ENCODE measurements around the gene MBD3L1. TPM values are rescaled to one million over a fixed set of nuclear protein-coding genes. Genes with fewer than 3 reads are reported as not detected.

Gene MBD3L1
- total and polyA plus RNA-seq, 2 of the 4 experiments (the other 2 are of a cell fraction), result not detected

DNA sequence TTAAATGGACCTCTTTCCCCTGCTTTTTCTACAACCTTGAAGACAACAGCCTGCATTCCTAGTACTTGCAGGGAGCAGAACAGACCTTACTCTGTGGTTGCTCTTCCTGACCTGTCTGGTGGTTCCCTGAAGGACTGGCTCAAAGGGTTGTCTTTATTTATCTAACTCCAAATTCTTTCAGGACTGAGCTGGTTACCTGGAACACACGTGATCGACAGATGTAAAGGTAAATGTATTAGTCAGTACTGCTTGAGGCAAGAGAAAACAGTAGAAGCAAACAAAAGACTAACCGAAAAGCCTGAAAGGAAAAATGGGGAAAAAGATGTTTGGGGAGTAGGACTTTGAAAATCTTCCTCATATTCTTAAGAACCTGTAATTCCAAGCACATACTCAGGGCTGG, 18.0 kb upstream of the MBD3L1 start:
- no peak overlapping the region for H2AK5ac ChIP-seq (ENCODE audit: low read depth, low read length)
- H2BK15ac ChIP-seq (ENCODE audit: low read depth, low read length), result no peak overlapping the region
- no peak overlapping the region for H3K27ac ChIP-seq (ENCODE audit: insufficient read depth, low read length)
- H4K91ac ChIP-seq (ENCODE audit: insufficient read depth, low read depth, low read length), result no peak overlapping the region
- TF ChIP-seq MAFK (IDR thresholded peaks at IDR 0.05; ENCODE audit: low read depth, low read length), result no peak
- no peak overlapping the region for H3K4ac ChIP-seq (ENCODE audit: low read depth, low read length)
- no peak overlapping the region for H2AFZ ChIP-seq (replicated peaks; ENCODE audit: low read length, poor library complexity)
- DNase-seq, result no peak
- H4K20me1 ChIP-seq (ENCODE audit: insufficient read depth, low read length), result no peaks in the 10 kb centered on the region
- no peak overlapping the region for H3K14ac ChIP-seq (replicated peaks; ENCODE audit: low read depth, low read length)
- no peak overlapping the region for H3K18ac ChIP-seq (ENCODE audit: low read depth, low read length)
- peaks cover 57% of the 10 kb centered on the region for H3K9me3 ChIP-seq (ENCODE audit: control insufficient read depth, insufficient read depth, low read length)
- H2BK20ac ChIP-seq (ENCODE audit: low read depth, low read length), result no peak overlapping the region
- no peak overlapping the region for H2AK9ac ChIP-seq (replicated peaks; ENCODE audit: low read depth, low read length, poor library complexity)
- intact Hi-C loops (cut with micrococcal nuclease) (no loop called here), dilution Hi-C loops (cut with HindIII; ENCODE audit: low sequenced_read_pairs, unreplicated experiment) (no loop called here), in situ Hi-C loops (cut with MboI; ENCODE audit: low sequenced_read_pairs) (no loop called here)
- no peak overlapping the region for H3K23ac ChIP-seq (ENCODE audit: low read depth, low read length)
- no CpG with 5 or more reads among the region's 3 CpGs for WGBS, 2 experiments (ENCODE audit: extremely low coverage in 2 of 2, insufficient read length in 1 of 2)
- no peak overlapping the region for H2BK5ac ChIP-seq (ENCODE audit: low read depth, low read length, poor library complexity, severe bottlenecking)
- no peak overlapping the region for H3K4me3 ChIP-seq (ENCODE audit: insufficient read depth, low read depth, low read length)
- H3K4me1 ChIP-seq (ENCODE audit: control insufficient read depth, insufficient read depth, low read length), result no peaks in the 10 kb centered on the region
- H3K4me2 ChIP-seq (ENCODE audit: low read depth, low read length), result no peak overlapping the region
- no TSS peak for BruUV-seq (replicated peaks)
- CTCF ChIA-PET, result no interaction called here
- H2BK120ac ChIP-seq (ENCODE audit: low read depth, low read length), result no peak overlapping the region
- H3K9ac ChIP-seq (ENCODE audit: low read depth, low read length), result no peak overlapping the region
- peaks cover 55% of the 10 kb centered on the region for H3K36me3 ChIP-seq (ENCODE audit: control insufficient read depth, insufficient read depth, low read length)
- H3K79me1 ChIP-seq (ENCODE audit: low read depth in 1 of 2, low read length in 2 of 2), result no peaks in the 10 kb centered on the region
- no peak overlapping the region for H4K8ac ChIP-seq (ENCODE audit: low read depth in 2 of 2, low read length in 2 of 2)
- H3K9me1 ChIP-seq (ENCODE audit: insufficient read depth, low read length), result no peaks in the 10 kb centered on the region
- POLR2A ChIA-PET (ENCODE audit: unreplicated experiment), result no interaction called here
- H3K56ac ChIP-seq (ENCODE audit: extremely low read depth, insufficient read depth, low read length), result no peak overlapping the region
- ATAC-seq (ENCODE audit: low read depth), result no peak
- H3K27me3 ChIP-seq (ENCODE audit: control insufficient read depth, insufficient read depth, low read length), result no peaks in the 10 kb centered on the region
- H4K5ac ChIP-seq (ENCODE audit: low read depth, low read length), result no peak overlapping the region
